ENCODE results near the gene SLCO4A1.
A peak's percentile ranks its signal among the peaks of the same experiment; 100 is the strongest.

Gene SLCO4A1

GRCh38 chr20:62607366-62608217 lies 34.7 kb upstream of the SLCO4A1 start:
- DNase-seq (ENCODE audit: low read depth in 3 of 3), result no peak

- no peak for DNase-seq (ENCODE audit: low read depth in 3 of 3)
Measured at GRCh38 chr20:62608218-62608565, 34.1 kb upstream of the SLCO4A1 start.

GRCh38 chr20:62609279-62609720 lies 33.0 kb upstream of the SLCO4A1 start:
- DNase-seq (ENCODE audit: low read depth in 3 of 3), result no peak

GRCh38 chr20:62609811-62610757 lies 32.2 kb upstream of the SLCO4A1 start:
- DNase-seq (ENCODE audit: low read depth in 3 of 3), result no peak

GRCh38 chr20:62611012-62611411 lies 31.3 kb upstream of the SLCO4A1 start:
- no peak for DNase-seq (ENCODE audit: low read depth in 3 of 3)

- no peak for DNase-seq (ENCODE audit: low read depth in 3 of 3)
Measured at GRCh38 chr20:62611819-62612218, 30.5 kb upstream of the SLCO4A1 start.

GRCh38 chr20:62614085-62614960 lies 28.0 kb upstream of the SLCO4A1 start:
- no peak for DNase-seq (ENCODE audit: low read depth in 3 of 3)

GRCh38 chr20:62614961-62615680 lies 27.2 kb upstream of the SLCO4A1 start:
- no peak for DNase-seq (ENCODE audit: low read depth in 3 of 3)

- no peak for DNase-seq (ENCODE audit: low read depth in 3 of 3)
Measured at GRCh38 chr20:62615750-62616251, 26.5 kb upstream of the SLCO4A1 start.

GRCh38 chr20:62616728-62617621 lies 25.3 kb upstream of the SLCO4A1 start:
- peak; percentile 40 to 73 (median 50) for DNase-seq (ENCODE audit: low read depth in 3 of 3)

- peak in 2 of 3 donors; percentile 32 to 61 for DNase-seq (ENCODE audit: low read depth in 3 of 3)
Measured at GRCh38 chr20:62617711-62618483, 24.4 kb upstream of the SLCO4A1 start.

- no peak for DNase-seq (ENCODE audit: low read depth in 3 of 3)
Measured at GRCh38 chr20:62618611-62619529, 23.4 kb upstream of the SLCO4A1 start.

- no peak for DNase-seq (ENCODE audit: low read depth in 3 of 3)
Measured at GRCh38 chr20:62620625-62621024, 21.7 kb upstream of the SLCO4A1 start.

GRCh38 chr20:62621251-62622110 lies 20.8 kb upstream of the SLCO4A1 start:
- DNase-seq (ENCODE audit: low read depth in 3 of 3), result no peak

- no peak for DNase-seq (ENCODE audit: low read depth in 3 of 3)
Measured at GRCh38 chr20:62622178-62622876, 20.0 kb upstream of the SLCO4A1 start.

- DNase-seq (ENCODE audit: low read depth in 3 of 3), result no peak
Measured at GRCh38 chr20:62622877-62623487, 19.3 kb upstream of the SLCO4A1 start.
